ENCODE measurements around the gene IGSF1.

The IGSF1 gene

DNA sequence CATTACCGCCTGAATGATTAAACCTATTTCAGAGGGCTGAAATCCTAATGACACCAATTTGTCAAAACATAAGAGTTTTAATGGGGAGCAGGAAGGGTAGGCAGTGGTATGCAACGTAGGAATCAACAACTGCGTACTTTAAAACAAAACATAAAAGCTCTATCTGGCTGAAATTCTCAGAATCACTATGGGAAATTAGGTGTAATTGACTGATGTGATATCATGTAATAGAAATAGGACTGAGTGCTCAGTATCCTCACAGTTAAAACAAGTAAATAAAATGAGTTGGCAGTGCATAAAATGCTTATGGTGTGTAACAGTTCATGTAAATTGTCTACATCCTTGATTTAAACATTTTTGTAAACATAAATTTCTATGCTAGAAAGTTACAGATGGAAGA, 13.6 kb upstream of the IGSF1 start:
- FAIRE-seq, result no peak
- no peak for TF ChIP-seq SPI1 (IDR thresholded peaks at IDR 0.05; ENCODE audit: low read depth, low read length)
- DNase-seq (ENCODE audit: insufficient read length, low spot score), result no peak

GRCh38 chrX:131301155-131301554, 12.0 kb upstream of the IGSF1 start:
- FAIRE-seq, result no peak
- no peak for DNase-seq (ENCODE audit: insufficient read length, low spot score)
- TF ChIP-seq POLR2AphosphoS5 (IDR thresholded peaks at IDR 0.05; ENCODE audit: low read depth, low read length) (no peak), TAF1 (IDR thresholded peaks at IDR 0.05; ENCODE audit: low read depth, low read length) (no peak), POLR2A (IDR thresholded peaks at IDR 0.05; ENCODE audit: low read depth, low read length) (no peak), SPI1 (IDR thresholded peaks at IDR 0.05; ENCODE audit: low read depth, low read length) (no peak), POU2F2 (IDR thresholded peaks at IDR 0.05; ENCODE audit: low read depth, low read length) (no peak), PAX5 (IDR thresholded peaks at IDR 0.05; ENCODE audit: insufficient read depth, low read length, severe bottlenecking) (no peak)

DNA sequence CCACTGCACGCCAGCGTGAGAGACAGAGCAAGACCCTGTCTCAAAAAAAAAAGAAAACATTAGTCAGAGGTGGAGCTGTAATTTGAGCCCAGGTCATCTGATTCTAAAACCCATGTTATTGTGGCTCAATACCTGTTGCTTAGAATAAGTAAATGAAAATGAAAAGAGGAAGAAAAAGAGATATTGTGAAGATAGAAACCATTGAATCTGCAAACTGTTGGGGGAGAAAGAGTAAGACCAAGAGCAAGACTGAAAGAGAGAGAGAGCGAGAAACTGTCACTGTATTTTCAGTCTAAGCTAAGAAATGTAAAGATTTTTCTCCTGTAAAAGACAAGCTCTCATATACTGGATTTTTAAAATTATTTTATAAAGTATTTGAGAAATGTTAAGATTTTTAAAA, 9.7 kb upstream of the IGSF1 start:
- no peak for TF ChIP-seq POLR2A (IDR thresholded peaks at IDR 0.05; ENCODE audit: low read depth, low read length)
- TF ChIP-seq SPI1 (IDR thresholded peaks at IDR 0.05; ENCODE audit: low read depth, low read length), result no peak
- TF ChIP-seq PAX5 (IDR thresholded peaks at IDR 0.05; ENCODE audit: insufficient read depth, low read length, severe bottlenecking), result no peak
- TF ChIP-seq TAF1 (IDR thresholded peaks at IDR 0.05; ENCODE audit: low read depth, low read length), result no peak
- no peak for TF ChIP-seq POU2F2 (IDR thresholded peaks at IDR 0.05; ENCODE audit: low read depth, low read length)
- TF ChIP-seq POLR2AphosphoS5 (IDR thresholded peaks at IDR 0.05; ENCODE audit: low read depth, low read length), result no peak
- no peak for FAIRE-seq
- DNase-seq (ENCODE audit: insufficient read length, low spot score), result no peak

DNA sequence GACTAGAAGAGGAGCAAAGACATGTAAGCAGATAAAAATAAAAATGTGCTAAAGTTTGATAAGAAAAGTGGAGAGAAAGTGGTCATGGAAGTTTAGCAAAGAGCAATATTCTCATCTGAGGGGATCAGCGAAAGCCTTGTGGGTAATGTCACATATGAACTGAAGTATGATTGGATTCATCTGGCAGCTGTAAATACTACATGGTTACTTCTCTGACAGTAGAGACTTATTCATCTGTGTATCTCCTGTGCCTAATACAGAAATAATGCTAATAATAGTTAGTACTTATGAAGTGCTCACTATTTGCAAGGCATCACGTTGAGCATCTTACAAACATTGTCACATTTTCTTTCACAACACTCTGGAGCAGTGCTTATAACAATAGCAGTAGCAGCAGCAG, 8.9 kb upstream of the IGSF1 start:
- no peak for DNase-seq (ENCODE audit: insufficient read length, low spot score)
- TF ChIP-seq POLR2AphosphoS5 (IDR thresholded peaks at IDR 0.05; ENCODE audit: low read depth, low read length) (no peak), POLR2A (IDR thresholded peaks at IDR 0.05; ENCODE audit: low read depth, low read length) (no peak), PAX5 (IDR thresholded peaks at IDR 0.05; ENCODE audit: insufficient read depth, low read length, severe bottlenecking) (no peak), POU2F2 (IDR thresholded peaks at IDR 0.05; ENCODE audit: low read depth, low read length) (no peak), SPI1 (IDR thresholded peaks at IDR 0.05; ENCODE audit: low read depth, low read length) (no peak), TAF1 (IDR thresholded peaks at IDR 0.05; ENCODE audit: low read depth, low read length) (no peak)
- FAIRE-seq, result no peak

GRCh38 chrX:131289527-131289926, 421 bp upstream of the IGSF1 start:
- TF ChIP-seq POU2F2 (IDR thresholded peaks at IDR 0.05; ENCODE audit: low read depth, low read length) (no peak), PAX5 (IDR thresholded peaks at IDR 0.05; ENCODE audit: insufficient read depth, low read length, severe bottlenecking) (no peak), TAF1 (IDR thresholded peaks at IDR 0.05; ENCODE audit: low read depth, low read length) (no peak), SPI1 (IDR thresholded peaks at IDR 0.05; ENCODE audit: low read depth, low read length) (no peak), POLR2A (IDR thresholded peaks at IDR 0.05; ENCODE audit: low read depth, low read length) (no peak), POLR2AphosphoS5 (IDR thresholded peaks at IDR 0.05; ENCODE audit: low read depth, low read length) (no peak)
- FAIRE-seq (no peak), DNase-seq (ENCODE audit: insufficient read length, low spot score) (no peak)

- no peak for TF ChIP-seq POLR2A (IDR thresholded peaks at IDR 0.05; ENCODE audit: low read depth, low read length)
- TF ChIP-seq TAF1 (IDR thresholded peaks at IDR 0.05; ENCODE audit: low read depth, low read length), result no peak
- no peak for TF ChIP-seq SPI1 (IDR thresholded peaks at IDR 0.05; ENCODE audit: low read depth, low read length)
- TF ChIP-seq POU2F2 (IDR thresholded peaks at IDR 0.05; ENCODE audit: low read depth, low read length), result no peak
- FAIRE-seq (no peak), DNase-seq (ENCODE audit: insufficient read length, low spot score) (no peak)
Measured at GRCh38 chrX:131288188-131288587, 918 bp downstream of the IGSF1 start.

DNA sequence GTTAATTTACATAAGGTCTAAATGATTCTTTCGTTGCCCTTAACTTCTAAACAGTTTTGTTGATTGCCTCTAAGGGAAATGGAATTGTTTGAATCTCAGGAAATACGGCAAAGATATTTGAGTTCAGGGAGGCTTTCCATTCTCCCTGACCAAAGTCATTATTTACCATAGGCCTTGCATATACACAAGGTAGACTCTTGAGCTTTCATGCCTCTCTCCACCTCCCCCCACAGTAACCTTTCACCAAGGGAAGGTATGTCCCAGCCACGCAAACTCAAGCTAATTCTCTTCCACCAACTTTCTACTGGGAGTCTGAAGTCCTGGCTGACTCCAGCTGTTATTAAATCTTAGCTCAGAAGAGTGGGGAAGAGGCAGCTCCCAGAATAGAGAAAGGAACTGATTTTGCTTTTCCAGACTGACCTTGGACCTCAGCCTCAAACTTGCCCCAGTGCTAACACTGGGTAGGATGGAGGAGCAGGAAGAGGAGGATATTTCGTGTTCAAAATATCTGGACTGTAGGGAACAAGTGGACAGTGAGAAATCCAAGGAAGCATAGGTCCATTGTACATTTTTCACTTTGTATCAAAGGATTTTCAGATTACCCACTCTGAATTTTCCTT, 1.4 kb downstream of the IGSF1 start:
- FAIRE-seq, result no peak
- TF ChIP-seq POLR2A (IDR thresholded peaks at IDR 0.05; ENCODE audit: low read depth, low read length), result no peak
- TF ChIP-seq SPI1 (IDR thresholded peaks at IDR 0.05; ENCODE audit: low read depth, low read length), result no peak
- TF ChIP-seq POLR2AphosphoS5 (IDR thresholded peaks at IDR 0.05; ENCODE audit: low read depth, low read length), result no peak
- TF ChIP-seq POU2F2 (IDR thresholded peaks at IDR 0.05; ENCODE audit: low read depth, low read length), result no peak
- no peak for TF ChIP-seq PAX5 (IDR thresholded peaks at IDR 0.05; ENCODE audit: insufficient read depth, low read length, severe bottlenecking)
- TF ChIP-seq TAF1 (IDR thresholded peaks at IDR 0.05; ENCODE audit: low read depth, low read length), result no peak

GRCh38 chrX:131279617-131280016, 9.5 kb downstream of the IGSF1 start:
- TF ChIP-seq POLR2AphosphoS5 (IDR thresholded peaks at IDR 0.05; ENCODE audit: low read depth, low read length) (no peak), SPI1 (IDR thresholded peaks at IDR 0.05; ENCODE audit: low read depth, low read length) (no peak), POLR2A (IDR thresholded peaks at IDR 0.05; ENCODE audit: low read depth, low read length) (no peak), TAF1 (IDR thresholded peaks at IDR 0.05; ENCODE audit: low read depth, low read length) (no peak), POU2F2 (IDR thresholded peaks at IDR 0.05; ENCODE audit: low read depth, low read length) (no peak), PAX5 (IDR thresholded peaks at IDR 0.05; ENCODE audit: insufficient read depth, low read length, severe bottlenecking) (no peak)
- FAIRE-seq (no peak), DNase-seq (ENCODE audit: insufficient read length, low spot score) (no peak)

More for the DNA sequence above, 1.4 kb downstream of the IGSF1 start:
- no peak for DNase-seq (ENCODE audit: insufficient read length, low spot score)

- no peak for TF ChIP-seq POLR2AphosphoS5 (IDR thresholded peaks at IDR 0.05; ENCODE audit: low read depth, low read length)
- TF ChIP-seq POU2F2 (IDR thresholded peaks at IDR 0.05; ENCODE audit: low read depth, low read length), result no peak
- TF ChIP-seq POLR2A (IDR thresholded peaks at IDR 0.05; ENCODE audit: low read depth, low read length), result no peak
- TF ChIP-seq TAF1 (IDR thresholded peaks at IDR 0.05; ENCODE audit: low read depth, low read length), result no peak
- no peak for TF ChIP-seq SPI1 (IDR thresholded peaks at IDR 0.05; ENCODE audit: low read depth, low read length)
- TF ChIP-seq PAX5 (IDR thresholded peaks at IDR 0.05; ENCODE audit: insufficient read depth, low read length, severe bottlenecking), result no peak
- FAIRE-seq, result no peak
- DNase-seq (ENCODE audit: insufficient read length, low spot score), result no peak
Measured at GRCh38 chrX:131279197-131279596, 9.9 kb downstream of the IGSF1 start.

GRCh38 chrX:131277543-131278136, 11.5 kb downstream of the IGSF1 start:
- DNase-seq (ENCODE audit: insufficient read length, low spot score) (no peak), FAIRE-seq (no peak)
- TF ChIP-seq POLR2A (IDR thresholded peaks at IDR 0.05; ENCODE audit: low read depth, low read length), result no peak
- no peak for TF ChIP-seq PAX5 (IDR thresholded peaks at IDR 0.05; ENCODE audit: insufficient read depth, low read length, severe bottlenecking)
- no peak for TF ChIP-seq TAF1 (IDR thresholded peaks at IDR 0.05; ENCODE audit: low read depth, low read length)
- no peak for TF ChIP-seq POLR2AphosphoS5 (IDR thresholded peaks at IDR 0.05; ENCODE audit: low read depth, low read length)
- TF ChIP-seq SPI1 (IDR thresholded peaks at IDR 0.05; ENCODE audit: low read depth, low read length), result no peak
- no peak for TF ChIP-seq POU2F2 (IDR thresholded peaks at IDR 0.05; ENCODE audit: low read depth, low read length)
